ENCODE data around the gene CACNA2D3. TPM values are rescaled to one million over a fixed set of nuclear protein-coding genes. Genes with fewer than 3 reads are reported as not detected.

Gene CACNA2D3
- total RNA-seq, 2 donors from 2014 or later, result 1.1 to 5.9 TPM

DNA sequence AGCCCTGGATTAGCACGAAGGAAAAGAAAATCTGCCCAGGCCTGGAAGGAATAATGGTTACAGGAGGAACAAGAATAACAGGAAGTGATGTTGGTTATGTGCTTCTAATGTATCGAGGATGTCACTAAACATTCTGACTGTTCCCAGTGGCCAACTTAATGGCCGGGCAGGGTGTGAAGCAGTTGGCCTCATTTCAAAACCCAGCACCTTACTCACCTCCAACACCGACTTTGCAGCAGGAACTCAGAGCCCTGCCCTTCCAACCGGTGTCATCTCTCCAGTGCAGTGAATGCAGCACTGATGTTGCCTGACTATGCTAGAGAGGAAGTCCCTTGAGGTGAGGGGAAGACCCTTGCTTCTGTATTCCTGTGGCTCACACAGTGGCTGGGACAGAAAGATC is 967.9 kb downstream of the CACNA2D3 start:
- Histone ChIP-seq H3K9me3 (no peaks in the 10 kb centered on the region), H3K4me3 (no peak overlapping the region), H3K27ac (no peak overlapping the region), H3K27me3 (replicated peaks; ENCODE audit: insufficient read depth) (no peaks in the 10 kb centered on the region), H3K36me3 (no peaks in the 10 kb centered on the region), H3K4me1 (replicated peaks) (no peaks in the 10 kb centered on the region)
- TF ChIP-seq, protein P1, sequence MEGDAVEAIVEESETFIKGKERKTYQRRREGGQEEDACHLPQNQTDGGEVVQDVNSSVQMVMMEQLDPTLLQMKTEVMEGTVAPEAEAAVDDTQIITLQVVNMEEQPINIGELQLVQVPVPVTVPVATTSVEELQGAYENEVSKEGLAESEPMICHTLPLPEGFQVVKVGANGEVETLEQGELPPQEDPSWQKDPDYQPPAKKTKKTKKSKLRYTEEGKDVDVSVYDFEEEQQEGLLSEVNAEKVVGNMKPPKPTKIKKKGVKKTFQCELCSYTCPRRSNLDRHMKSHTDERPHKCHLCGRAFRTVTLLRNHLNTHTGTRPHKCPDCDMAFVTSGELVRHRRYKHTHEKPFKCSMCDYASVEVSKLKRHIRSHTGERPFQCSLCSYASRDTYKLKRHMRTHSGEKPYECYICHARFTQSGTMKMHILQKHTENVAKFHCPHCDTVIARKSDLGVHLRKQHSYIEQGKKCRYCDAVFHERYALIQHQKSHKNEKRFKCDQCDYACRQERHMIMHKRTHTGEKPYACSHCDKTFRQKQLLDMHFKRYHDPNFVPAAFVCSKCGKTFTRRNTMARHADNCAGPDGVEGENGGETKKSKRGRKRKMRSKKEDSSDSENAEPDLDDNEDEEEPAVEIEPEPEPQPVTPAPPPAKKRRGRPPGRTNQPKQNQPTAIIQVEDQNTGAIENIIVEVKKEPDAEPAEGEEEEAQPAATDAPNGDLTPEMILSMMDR (IDR thresholded peaks at IDR 0.05), result no peak
- TF ChIP-seq POLR2A (IDR thresholded peaks at IDR 0.05) (no peak), POLR2AphosphoS5 (IDR thresholded peaks at IDR 0.05) (no peak)
- 57% methylated on average over 5 of the region's 5 CpGs for WGBS
- intact Hi-C loops (cut with DNase I), result no loop called here
- no peak for DNase-seq (ENCODE audit: low spot score)

DNA sequence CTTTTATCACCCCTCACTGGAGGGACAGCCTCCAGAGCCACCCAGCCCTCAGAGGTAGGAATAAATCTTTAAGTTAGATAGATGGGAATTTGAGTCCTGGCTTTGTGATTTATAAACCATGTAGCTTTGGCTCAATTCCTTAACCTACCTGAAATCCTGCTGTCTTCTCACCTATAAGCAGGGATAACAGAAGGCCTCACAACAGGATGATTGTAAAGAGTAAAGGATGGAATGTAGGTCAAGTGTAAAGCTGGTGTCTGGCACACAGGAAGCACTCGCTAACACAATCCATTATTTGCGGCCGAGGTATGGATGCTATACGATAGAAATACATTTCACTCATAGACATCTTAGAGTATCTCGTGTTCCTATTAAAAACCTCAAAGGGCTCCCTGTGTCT is 968.4 kb downstream of the CACNA2D3 start:
- Histone ChIP-seq H3K36me3 (no peaks in the 10 kb centered on the region), H3K9me3 (no peaks in the 10 kb centered on the region), H3K4me3 (no peak overlapping the region), H3K27me3 (replicated peaks; ENCODE audit: insufficient read depth) (no peaks in the 10 kb centered on the region), H3K4me1 (replicated peaks) (no peaks in the 10 kb centered on the region), H3K27ac (no peak overlapping the region)
- intact Hi-C loops (cut with DNase I), result no loop called here
- no peak for TF ChIP-seq POLR2AphosphoS5 (IDR thresholded peaks at IDR 0.05)
- TF ChIP-seq, protein P1 (IDR thresholded peaks at IDR 0.05), result no peak
- 94% methylated on average over 5 of the region's 5 CpGs for WGBS
- DNase-seq (ENCODE audit: low spot score), result no peak

DNA sequence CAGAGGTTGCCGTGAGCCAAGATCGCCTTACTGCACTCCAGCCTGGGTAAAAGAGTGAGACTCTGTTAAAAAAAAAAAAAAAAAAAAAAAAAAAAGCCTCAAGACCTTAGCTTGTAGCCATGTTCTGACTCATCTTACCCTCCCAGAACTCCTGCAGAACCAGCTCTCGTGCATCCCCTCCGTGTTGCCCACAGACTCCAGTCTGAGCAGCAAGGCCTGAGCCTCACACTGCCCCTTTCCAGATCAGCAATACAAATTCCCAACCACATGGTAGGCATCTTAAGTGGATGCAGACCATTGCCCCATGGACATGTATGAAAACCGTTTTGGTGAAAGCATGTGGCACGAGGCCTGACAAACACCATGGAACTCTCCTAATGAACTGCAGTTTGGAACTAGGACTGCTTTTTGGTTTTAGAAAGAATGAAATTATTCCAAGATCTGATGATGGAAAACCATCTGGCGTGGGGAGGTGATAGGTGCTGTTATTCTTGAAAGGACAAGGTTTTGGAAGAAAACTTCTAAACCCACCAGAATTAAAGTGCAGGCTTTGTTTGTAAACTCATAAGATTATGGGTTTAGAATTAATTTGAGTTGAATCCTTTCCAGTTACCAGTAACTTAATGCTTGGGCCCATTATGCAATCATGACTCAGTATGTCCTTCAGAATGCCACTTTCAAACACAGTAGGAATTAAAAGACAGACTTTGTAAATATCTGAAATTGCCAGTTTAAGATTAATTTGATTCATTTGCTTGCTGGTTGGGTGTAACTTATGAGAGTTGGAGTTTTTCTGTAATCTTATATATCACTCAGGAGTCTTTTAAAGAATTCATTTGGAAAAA is 969.3 kb downstream of the CACNA2D3 start:
- no peak overlapping the region for H3K4me3 ChIP-seq
- WGBS, result 87% methylated on average over 7 of the region's 7 CpGs
- H3K27me3 ChIP-seq (replicated peaks; ENCODE audit: insufficient read depth), result no peaks in the 10 kb centered on the region
- intact Hi-C loops (cut with DNase I), result no loop called here
- TF ChIP-seq, protein P1 (IDR thresholded peaks at IDR 0.05), result no peak
- TF ChIP-seq POLR2A (IDR thresholded peaks at IDR 0.05), result no peak
- H3K36me3 ChIP-seq, result no peaks in the 10 kb centered on the region
- H3K9me3 ChIP-seq, result no peaks in the 10 kb centered on the region
- no peaks in the 10 kb centered on the region for H3K4me1 ChIP-seq (replicated peaks)
- H3K27ac ChIP-seq, result no peak overlapping the region
- no peak for DNase-seq (ENCODE audit: low spot score)

DNA sequence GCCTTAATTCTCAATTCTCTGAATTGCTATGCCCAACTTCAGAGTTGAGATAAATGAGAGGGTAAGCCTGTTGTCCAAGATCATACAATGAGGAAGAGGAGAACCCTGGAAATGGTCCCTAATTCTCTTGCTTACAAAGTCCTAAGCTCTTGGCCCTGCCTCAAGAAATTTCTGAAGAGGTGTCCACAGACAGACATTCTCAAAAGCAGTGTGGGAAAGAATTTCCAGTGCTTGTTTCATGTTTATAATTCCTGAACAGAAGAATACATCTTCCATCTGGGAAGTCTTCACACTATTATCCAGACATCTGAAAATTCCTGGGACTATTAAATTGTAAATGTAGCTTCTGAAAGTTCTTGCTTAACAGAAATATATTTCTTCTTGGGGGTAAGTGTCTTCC is 972.3 kb downstream of the CACNA2D3 start:
- Histone ChIP-seq H3K4me3 (no peak overlapping the region), H3K36me3 (no peaks in the 10 kb centered on the region), H3K9me3 (no peaks in the 10 kb centered on the region), H3K4me1 (replicated peaks) (no peaks in the 10 kb centered on the region), H3K27me3 (replicated peaks; ENCODE audit: insufficient read depth) (no peaks in the 10 kb centered on the region), H3K27ac (no peak overlapping the region)
- no peak for DNase-seq (ENCODE audit: low spot score)
- TF ChIP-seq POLR2AphosphoS5 (IDR thresholded peaks at IDR 0.05) (no peak), POLR2A (IDR thresholded peaks at IDR 0.05) (no peak)
- TF ChIP-seq, protein P1 (IDR thresholded peaks at IDR 0.05), result no peak
- intact Hi-C loops (cut with DNase I), result no loop called here

DNA sequence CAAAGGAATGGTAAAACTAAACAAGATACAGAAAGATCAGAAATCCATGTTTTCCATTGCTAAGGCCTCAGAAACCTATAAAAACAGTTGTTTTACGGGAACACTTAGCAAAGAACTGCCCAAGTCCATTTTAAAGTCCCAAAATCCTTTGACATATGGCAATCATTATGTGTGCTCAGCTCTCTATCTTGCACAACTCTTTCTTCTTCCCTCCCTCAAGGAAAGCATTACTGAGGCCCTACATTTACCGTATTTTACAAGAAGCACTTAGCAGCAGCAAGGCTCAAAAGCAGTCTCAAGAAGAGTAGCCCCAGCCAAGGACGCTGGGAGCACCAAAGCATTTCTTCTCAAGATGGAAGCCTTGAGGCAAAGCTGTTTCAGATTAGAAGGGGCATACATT is 975.1 kb downstream of the CACNA2D3 start:
- no peak for TF ChIP-seq POLR2AphosphoS5 (IDR thresholded peaks at IDR 0.05)
- TF ChIP-seq, protein P1 (IDR thresholded peaks at IDR 0.05), result no peak
- intact Hi-C loops (cut with DNase I), result no loop called here
- 80% methylated on average over 3 of the region's 3 CpGs for WGBS
- DNase-seq (ENCODE audit: low spot score), result no peak
- Histone ChIP-seq H3K27me3 (replicated peaks; ENCODE audit: insufficient read depth) (no peaks in the 10 kb centered on the region), H3K9me3 (no peaks in the 10 kb centered on the region), H3K4me3 (no peak overlapping the region), H3K4me1 (replicated peaks) (no peaks in the 10 kb centered on the region), H3K36me3 (no peaks in the 10 kb centered on the region), H3K27ac (no peak overlapping the region)
